Muscle layer of colon (tissue), 2 donors: Measurements from ENCODE around the gene ITGA1.
A peak's percentile ranks its signal among the peaks of the same experiment; 100 is the strongest.

ENCODE experiments used
- H3K27ac ChIP-seq: one replicate; pipeline ENCODE4 v1.7.0; 2013; ENCODE audit warnings: low read depth, mild to moderate bottlenecking, low read length, moderate library complexity
- H3K27me3 ChIP-seq, 2 donors: one replicate each; pipeline ENCODE4 v1.7.0; 2013; ENCODE audit warnings: low read length in 2 of 2, mild to moderate bottlenecking in 2 of 2; ENCODE audit not compliant: insufficient read depth in 2 of 2, control insufficient read depth in 1 of 2
- H3K36me3 ChIP-seq: one replicate; pipeline ENCODE4 v1.7.0; 2013; ENCODE audit warnings: mild to moderate bottlenecking, low read length; ENCODE audit not compliant: insufficient read depth
- H3K4me1 ChIP-seq: one replicate; pipeline ENCODE4 v1.7.0; 2013; ENCODE audit warnings: mild to moderate bottlenecking, low read length; ENCODE audit not compliant: insufficient read depth
- H3K4me3 ChIP-seq, 2 donors: one replicate each; pipeline ENCODE4 v1.7.0; 2013; ENCODE audit warnings: low read length in 2 of 2, low read depth in 1 of 2, mild to moderate bottlenecking in 1 of 2, moderate library complexity in 1 of 2
- H3K9ac ChIP-seq: one replicate; pipeline ENCODE4 v1.7.0; 2013; ENCODE audit warnings: low read length
- H3K9me3 ChIP-seq: one replicate; pipeline ENCODE4 v1.7.0; 2013; ENCODE audit warnings: mild to moderate bottlenecking, low read length
- donor health status: abdominal sarcoma.
- donor health status: Adenocarcinoma of cecum.

The ITGA1 gene

GRCh38 chr5:52943808-52944207 is 156.1 kb downstream of the ITGA1 start:
- H3K4me1 ChIP-seq = peaks cover 30% of the 10 kb centered on the region
- peak overlapping the region; percentile 12 for H3K27ac ChIP-seq
- H3K36me3 ChIP-seq = peaks cover 32% of the 10 kb centered on the region
- H3K27me3 ChIP-seq = no peaks in the 10 kb centered on the region
- H3K9ac ChIP-seq = no peak overlapping the region
- H3K9me3 ChIP-seq = no peaks in the 10 kb centered on the region
- H3K4me3 ChIP-seq = no peak overlapping the region

- Histone ChIP-seq H3K36me3 (peaks cover 26% of the 10 kb centered on the region), H3K27ac (peak overlapping the region; percentile 14), H3K9me3 (no peaks in the 10 kb centered on the region), H3K9ac (peak overlapping the region; percentile 1), H3K4me3 (peak overlapping the region; percentile 5 to 11), H3K4me1 (peaks cover 37% of the 10 kb centered on the region), H3K27me3 (no peaks in the 10 kb centered on the region)
Observed at GRCh38 chr5:52945040-52945439, 157.3 kb downstream of the ITGA1 start.

GRCh38 chr5:52947208-52947607 is 159.5 kb downstream of the ITGA1 start:
- Histone ChIP-seq H3K9me3 (no peaks in the 10 kb centered on the region), H3K4me3 (no peak overlapping the region), H3K9ac (no peak overlapping the region), H3K36me3 (peaks cover 15% of the 10 kb centered on the region), H3K27ac (peak overlapping the region; percentile 49), H3K27me3 (no peaks in the 10 kb centered on the region), H3K4me1 (peaks cover 37% of the 10 kb centered on the region)

GRCh38 chr5:52947851-52948250 is 160.1 kb downstream of the ITGA1 start:
- no peak overlapping the region for H3K9ac ChIP-seq
- peaks cover 37% of the 10 kb centered on the region for H3K4me1 ChIP-seq
- peaks cover 19% of the 10 kb centered on the region for H3K36me3 ChIP-seq
- H3K27ac ChIP-seq = no peak overlapping the region
- H3K9me3 ChIP-seq = no peaks in the 10 kb centered on the region
- H3K4me3 ChIP-seq = no peak overlapping the region
- H3K27me3 ChIP-seq = no peaks in the 10 kb centered on the region

GRCh38 chr5:52948418-52949076 is 160.8 kb downstream of the ITGA1 start:
- Histone ChIP-seq H3K4me1 (peaks cover 37% of the 10 kb centered on the region), H3K9me3 (no peaks in the 10 kb centered on the region), H3K27me3 (no peaks in the 10 kb centered on the region), H3K36me3 (peaks cover 19% of the 10 kb centered on the region), H3K9ac (no peak overlapping the region), H3K27ac (no peak overlapping the region), H3K4me3 (no peak overlapping the region)

GRCh38 chr5:52950686-52951085 is 163.0 kb downstream of the ITGA1 start:
- H3K4me3 ChIP-seq = no peak overlapping the region
- no peak overlapping the region for H3K9ac ChIP-seq
- H3K4me1 ChIP-seq = peaks cover 30% of the 10 kb centered on the region
- peaks cover 27% of the 10 kb centered on the region for H3K36me3 ChIP-seq
- H3K27me3 ChIP-seq = no peaks in the 10 kb centered on the region
- no peaks in the 10 kb centered on the region for H3K9me3 ChIP-seq
- peak overlapping the region; percentile 34 for H3K27ac ChIP-seq

GRCh38 chr5:52952483-52952882 is 164.8 kb downstream of the ITGA1 start:
- Histone ChIP-seq H3K36me3 (peaks cover 32% of the 10 kb centered on the region), H3K4me1 (peaks cover 16% of the 10 kb centered on the region), H3K27ac (no peak overlapping the region), H3K9me3 (no peaks in the 10 kb centered on the region), H3K9ac (no peak overlapping the region), H3K4me3 (no peak overlapping the region), H3K27me3 (no peaks in the 10 kb centered on the region)

- Histone ChIP-seq H3K4me3 (no peak overlapping the region), H3K4me1 (no peaks in the 10 kb centered on the region), H3K27ac (no peak overlapping the region), H3K9ac (no peak overlapping the region), H3K27me3 (no peaks in the 10 kb centered on the region), H3K9me3 (no peaks in the 10 kb centered on the region), H3K36me3 (peaks cover 28% of the 10 kb centered on the region)
Observed at GRCh38 chr5:52956014-52956413, 168.3 kb downstream of the ITGA1 start.

GRCh38 chr5:52956915-52957747 is 169.4 kb downstream of the ITGA1 start:
- Histone ChIP-seq H3K27me3 (no peaks in the 10 kb centered on the region), H3K9ac (no peak overlapping the region), H3K9me3 (no peaks in the 10 kb centered on the region), H3K36me3 (peaks cover 28% of the 10 kb centered on the region), H3K27ac (no peak overlapping the region), H3K4me1 (no peaks in the 10 kb centered on the region), H3K4me3 (no peak overlapping the region)

GRCh38 chr5:52961274-52961681 is 173.6 kb downstream of the ITGA1 start:
- Histone ChIP-seq H3K27me3 (no peaks in the 10 kb centered on the region), H3K9ac (no peak overlapping the region), H3K36me3 (peaks cover 6% of the 10 kb centered on the region), H3K4me3 (no peak overlapping the region), H3K9me3 (no peaks in the 10 kb centered on the region), H3K4me1 (no peaks in the 10 kb centered on the region), H3K27ac (no peak overlapping the region)

GRCh38 chr5:52963636-52964035 is 175.9 kb downstream of the ITGA1 start:
- Histone ChIP-seq H3K9ac (no peak overlapping the region), H3K9me3 (no peaks in the 10 kb centered on the region), H3K27me3 (no peaks in the 10 kb centered on the region), H3K4me3 (no peak overlapping the region), H3K4me1 (no peaks in the 10 kb centered on the region), H3K36me3 (no peaks in the 10 kb centered on the region), H3K27ac (no peak overlapping the region)
